ENCODE measurements around the gene CUTA.

CUTA gene

GRCh38 chr6:33391922-33392594, 25.8 kb downstream of the CUTA start:
- peak; percentile 26 for DNase-seq (ENCODE audit: low spot score)

GRCh38 chr6:33391278-33391921, 26.5 kb downstream of the CUTA start, which contains the start of gene KIFC1:
Gene KIFC1 (plus strand): TSS chr6:33391823. CDS start chr6:33391986, 163 bp downstream.
- TF ChIP-seq CTCF (IDR thresholded peaks at IDR 0.05; ENCODE audit: extremely low read depth, missing control alignments) = peak; percentile 74

More at GRCh38 chr6:33391922-33392594, 25.8 kb downstream of the CUTA start:
- TF ChIP-seq CTCF (IDR thresholded peaks at IDR 0.05; ENCODE audit: extremely low read depth, missing control alignments) = no peak

GRCh38 chr6:33390767-33391277, 27.1 kb downstream of the CUTA start:
- no peak for TF ChIP-seq CTCF (IDR thresholded peaks at IDR 0.05; ENCODE audit: extremely low read depth, missing control alignments)
- DNase-seq (ENCODE audit: low spot score) = no peak

More at GRCh38 chr6:33391278-33391921, 26.5 kb downstream of the CUTA start, which contains the start of gene KIFC1:
- DNase-seq (ENCODE audit: low spot score) = peak; percentile 93

GRCh38 chr6:33390173-33390572, 27.7 kb downstream of the CUTA start:
- no peak for DNase-seq (ENCODE audit: low spot score)
- no peak for TF ChIP-seq CTCF (IDR thresholded peaks at IDR 0.05; ENCODE audit: extremely low read depth, missing control alignments)

- no peak for TF ChIP-seq CTCF (IDR thresholded peaks at IDR 0.05; ENCODE audit: extremely low read depth, missing control alignments)
- no peak for DNase-seq (ENCODE audit: low spot score)
These were observed 33.3 kb downstream of the CUTA start for GRCh38 chr6:33384581-33385020.

GRCh38 chr6:33383427-33384185, 34.3 kb downstream of the CUTA start:
- no peak for TF ChIP-seq CTCF (IDR thresholded peaks at IDR 0.05; ENCODE audit: extremely low read depth, missing control alignments)
- no peak for DNase-seq (ENCODE audit: low spot score)
